ENCODE measurements around the gene ACKR3.

Gene ACKR3

GRCh38 chr2:236552212-236552542 is 17.4 kb upstream of the ACKR3 start:
- H3K27me3 Mint-ChIP-seq, result no peaks in the 10 kb centered on the region
- H3K27ac Mint-ChIP-seq (ENCODE audit: low read depth), result peak overlapping the region; percentile 97
- peaks cover 91% of the 10 kb centered on the region for H3K4me1 Mint-ChIP-seq
- peaks cover 8% of the 10 kb centered on the region for H3K9me3 Mint-ChIP-seq
- peak overlapping the region; percentile 64 for H3K4me3 Mint-ChIP-seq
- ATAC-seq (replicated peaks; ENCODE audit: extremely low read depth, poor library complexity, severe bottlenecking) (no peak), DNase-seq (ENCODE audit: low spot score in 2 of 2) (no peak)
- H3K36me3 Mint-ChIP-seq (ENCODE audit: insufficient read depth), result no peaks in the 10 kb centered on the region

- H3K27ac Mint-ChIP-seq (ENCODE audit: low read depth), result peak overlapping the region; percentile 97
- peaks cover 91% of the 10 kb centered on the region for H3K4me1 Mint-ChIP-seq
- peak overlapping the region; percentile 64 for H3K4me3 Mint-ChIP-seq
- H3K27me3 Mint-ChIP-seq, result no peaks in the 10 kb centered on the region
- ATAC-seq (replicated peaks; ENCODE audit: extremely low read depth, poor library complexity, severe bottlenecking), result no peak
- DNase-seq (ENCODE audit: low spot score in 2 of 2), result no peak
- peaks cover 8% of the 10 kb centered on the region for H3K9me3 Mint-ChIP-seq
- H3K36me3 Mint-ChIP-seq (ENCODE audit: insufficient read depth), result no peaks in the 10 kb centered on the region
Measured at GRCh38 chr2:236552581-236553363, 16.9 kb upstream of the ACKR3 start.

GRCh38 chr2:236553522-236553921 is 16.1 kb upstream of the ACKR3 start:
- ATAC-seq (replicated peaks; ENCODE audit: extremely low read depth, poor library complexity, severe bottlenecking) (no peak), DNase-seq (ENCODE audit: low spot score in 2 of 2) (no peak)
- H3K4me3 Mint-ChIP-seq, result peak overlapping the region; percentile 44
- H3K4me1 Mint-ChIP-seq, result peaks cover 91% of the 10 kb centered on the region
- H3K36me3 Mint-ChIP-seq (ENCODE audit: insufficient read depth), result no peaks in the 10 kb centered on the region
- H3K9me3 Mint-ChIP-seq, result peaks cover 8% of the 10 kb centered on the region
- H3K27me3 Mint-ChIP-seq, result no peaks in the 10 kb centered on the region
- H3K27ac Mint-ChIP-seq (ENCODE audit: low read depth), result peak overlapping the region; percentile 77

GRCh38 chr2:236554629-236555282 is 14.9 kb upstream of the ACKR3 start:
- peaks cover 8% of the 10 kb centered on the region for H3K9me3 Mint-ChIP-seq
- DNase-seq (ENCODE audit: low spot score in 2 of 2) (no peak), ATAC-seq (replicated peaks; ENCODE audit: extremely low read depth, poor library complexity, severe bottlenecking) (no peak)
- no peaks in the 10 kb centered on the region for H3K36me3 Mint-ChIP-seq (ENCODE audit: insufficient read depth)
- H3K27me3 Mint-ChIP-seq, result no peaks in the 10 kb centered on the region
- no peak overlapping the region for H3K4me3 Mint-ChIP-seq
- peaks cover 90% of the 10 kb centered on the region for H3K4me1 Mint-ChIP-seq
- peak overlapping the region; percentile 77 for H3K27ac Mint-ChIP-seq (ENCODE audit: low read depth)

- Mint-ChIP-seq H3K36me3 (ENCODE audit: insufficient read depth) (no peaks in the 10 kb centered on the region), H3K4me1 (peaks cover 89% of the 10 kb centered on the region), H3K27me3 (no peaks in the 10 kb centered on the region), H3K9me3 (peaks cover 8% of the 10 kb centered on the region), H3K27ac (ENCODE audit: low read depth) (peak overlapping the region; percentile 77), H3K4me3 (no peak overlapping the region)
- no peak for DNase-seq (ENCODE audit: low spot score in 2 of 2)
- ATAC-seq (replicated peaks; ENCODE audit: extremely low read depth, poor library complexity, severe bottlenecking), result no peak
Measured at GRCh38 chr2:236555481-236555880, 14.1 kb upstream of the ACKR3 start.

GRCh38 chr2:236557306-236558030 is 12.2 kb upstream of the ACKR3 start:
- DNase-seq (ENCODE audit: low spot score in 2 of 2) (no peak), ATAC-seq (replicated peaks; ENCODE audit: extremely low read depth, poor library complexity, severe bottlenecking) (no peak)
- Mint-ChIP-seq H3K27me3 (no peaks in the 10 kb centered on the region), H3K36me3 (ENCODE audit: insufficient read depth) (peaks cover 13% of the 10 kb centered on the region), H3K4me1 (peaks cover 72% of the 10 kb centered on the region), H3K4me3 (no peak overlapping the region), H3K27ac (ENCODE audit: low read depth) (no peak overlapping the region), H3K9me3 (peaks cover 8% of the 10 kb centered on the region)

GRCh38 chr2:236558036-236558435 is 11.6 kb upstream of the ACKR3 start:
- Mint-ChIP-seq H3K27ac (ENCODE audit: low read depth) (no peak overlapping the region), H3K9me3 (peaks cover 8% of the 10 kb centered on the region), H3K36me3 (ENCODE audit: insufficient read depth) (peaks cover 19% of the 10 kb centered on the region), H3K4me1 (peaks cover 66% of the 10 kb centered on the region), H3K27me3 (no peaks in the 10 kb centered on the region), H3K4me3 (no peak overlapping the region)
- DNase-seq (ENCODE audit: low spot score in 2 of 2), result no peak
- ATAC-seq (replicated peaks; ENCODE audit: extremely low read depth, poor library complexity, severe bottlenecking), result no peak

- DNase-seq (ENCODE audit: low spot score in 2 of 2) (no peak), ATAC-seq (replicated peaks; ENCODE audit: extremely low read depth, poor library complexity, severe bottlenecking) (no peak)
- Mint-ChIP-seq H3K4me1 (peaks cover 58% of the 10 kb centered on the region), H3K27me3 (no peaks in the 10 kb centered on the region), H3K36me3 (ENCODE audit: insufficient read depth) (peaks cover 19% of the 10 kb centered on the region), H3K9me3 (peaks cover 2% of the 10 kb centered on the region), H3K4me3 (peak overlapping the region; percentile 22), H3K27ac (ENCODE audit: low read depth) (peak overlapping the region; percentile 44)
Measured at GRCh38 chr2:236558993-236559978, 10.3 kb upstream of the ACKR3 start.

- no peaks in the 10 kb centered on the region for H3K27me3 Mint-ChIP-seq
- H3K9me3 Mint-ChIP-seq, result no peaks in the 10 kb centered on the region
- H3K4me3 Mint-ChIP-seq, result no peak overlapping the region
- H3K27ac Mint-ChIP-seq (ENCODE audit: low read depth), result no peak overlapping the region
- ATAC-seq (replicated peaks; ENCODE audit: extremely low read depth, poor library complexity, severe bottlenecking), result no peak
- no peak for DNase-seq (ENCODE audit: low spot score in 2 of 2)
- H3K36me3 Mint-ChIP-seq (ENCODE audit: insufficient read depth), result peaks cover 24% of the 10 kb centered on the region
- H3K4me1 Mint-ChIP-seq, result peaks cover 36% of the 10 kb centered on the region
Measured at GRCh38 chr2:236561874-236562273, 7.8 kb upstream of the ACKR3 start.

- H3K4me1 Mint-ChIP-seq, result peaks cover 30% of the 10 kb centered on the region
- DNase-seq (ENCODE audit: low spot score in 2 of 2), result no peak
- H3K27ac Mint-ChIP-seq (ENCODE audit: low read depth), result no peak overlapping the region
- H3K36me3 Mint-ChIP-seq (ENCODE audit: insufficient read depth), result peaks cover 24% of the 10 kb centered on the region
- H3K9me3 Mint-ChIP-seq, result no peaks in the 10 kb centered on the region
- H3K27me3 Mint-ChIP-seq, result no peaks in the 10 kb centered on the region
- H3K4me3 Mint-ChIP-seq, result no peak overlapping the region
- no peak for ATAC-seq (replicated peaks; ENCODE audit: extremely low read depth, poor library complexity, severe bottlenecking)
Measured at GRCh38 chr2:236562434-236562833, 7.2 kb upstream of the ACKR3 start.

GRCh38 chr2:236563953-236564352 is 5.7 kb upstream of the ACKR3 start:
- H3K4me3 Mint-ChIP-seq, result no peak overlapping the region
- H3K36me3 Mint-ChIP-seq (ENCODE audit: insufficient read depth), result peaks cover 26% of the 10 kb centered on the region
- no peak for ATAC-seq (replicated peaks; ENCODE audit: extremely low read depth, poor library complexity, severe bottlenecking)
- H3K9me3 Mint-ChIP-seq, result no peaks in the 10 kb centered on the region
- no peaks in the 10 kb centered on the region for H3K27me3 Mint-ChIP-seq
- no peak overlapping the region for H3K27ac Mint-ChIP-seq (ENCODE audit: low read depth)
- no peak for DNase-seq (ENCODE audit: low spot score in 2 of 2)
- peaks cover 17% of the 10 kb centered on the region for H3K4me1 Mint-ChIP-seq

GRCh38 chr2:236565212-236565611 is 4.4 kb upstream of the ACKR3 start:
- ATAC-seq (replicated peaks; ENCODE audit: extremely low read depth, poor library complexity, severe bottlenecking) (no peak), DNase-seq (ENCODE audit: low spot score in 2 of 2) (no peak)
- Mint-ChIP-seq H3K4me3 (no peak overlapping the region), H3K36me3 (ENCODE audit: insufficient read depth) (peaks cover 28% of the 10 kb centered on the region), H3K27ac (ENCODE audit: low read depth) (no peak overlapping the region), H3K27me3 (no peaks in the 10 kb centered on the region), H3K9me3 (no peaks in the 10 kb centered on the region), H3K4me1 (peaks cover 14% of the 10 kb centered on the region)
